ENCODE data around the gene CLDN18.

The CLDN18 gene

DNA sequence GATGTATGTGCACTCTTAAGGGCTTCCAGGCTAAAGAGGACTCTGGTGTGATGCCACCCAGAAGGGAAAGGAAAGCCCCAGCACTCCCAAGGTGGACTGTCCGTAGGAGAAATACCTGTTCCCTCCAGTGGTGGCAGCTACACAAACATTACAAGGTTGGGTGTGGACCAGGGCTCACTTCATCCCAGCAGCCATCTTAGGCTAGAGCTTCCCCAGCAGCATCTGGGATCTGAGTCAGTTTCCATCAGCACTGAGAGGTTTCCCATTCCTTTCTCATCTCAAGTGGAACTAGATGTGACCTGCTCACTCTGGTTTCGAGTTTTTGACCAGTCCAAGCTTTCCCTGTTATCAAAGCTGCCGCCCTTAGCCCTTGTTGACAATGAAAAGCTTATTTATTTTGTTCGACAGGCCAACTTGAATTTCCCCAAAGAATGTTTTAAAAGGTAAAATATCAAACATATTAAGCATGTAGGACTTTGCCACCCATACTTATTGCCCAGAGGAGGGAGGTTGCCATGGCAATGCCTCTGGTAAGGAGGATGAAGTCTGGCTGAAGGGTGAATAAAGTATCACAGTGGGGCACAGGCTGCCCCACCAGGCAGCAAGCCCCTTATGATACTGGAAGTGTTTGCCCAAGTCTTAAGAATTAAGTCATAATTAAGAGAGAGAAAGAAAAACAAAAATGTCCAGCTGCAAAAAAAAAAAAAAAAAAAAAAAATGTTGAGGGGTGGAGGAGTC is 28.9 kb downstream of the CLDN18 start:
- TF ChIP-seq, protein P1, sequence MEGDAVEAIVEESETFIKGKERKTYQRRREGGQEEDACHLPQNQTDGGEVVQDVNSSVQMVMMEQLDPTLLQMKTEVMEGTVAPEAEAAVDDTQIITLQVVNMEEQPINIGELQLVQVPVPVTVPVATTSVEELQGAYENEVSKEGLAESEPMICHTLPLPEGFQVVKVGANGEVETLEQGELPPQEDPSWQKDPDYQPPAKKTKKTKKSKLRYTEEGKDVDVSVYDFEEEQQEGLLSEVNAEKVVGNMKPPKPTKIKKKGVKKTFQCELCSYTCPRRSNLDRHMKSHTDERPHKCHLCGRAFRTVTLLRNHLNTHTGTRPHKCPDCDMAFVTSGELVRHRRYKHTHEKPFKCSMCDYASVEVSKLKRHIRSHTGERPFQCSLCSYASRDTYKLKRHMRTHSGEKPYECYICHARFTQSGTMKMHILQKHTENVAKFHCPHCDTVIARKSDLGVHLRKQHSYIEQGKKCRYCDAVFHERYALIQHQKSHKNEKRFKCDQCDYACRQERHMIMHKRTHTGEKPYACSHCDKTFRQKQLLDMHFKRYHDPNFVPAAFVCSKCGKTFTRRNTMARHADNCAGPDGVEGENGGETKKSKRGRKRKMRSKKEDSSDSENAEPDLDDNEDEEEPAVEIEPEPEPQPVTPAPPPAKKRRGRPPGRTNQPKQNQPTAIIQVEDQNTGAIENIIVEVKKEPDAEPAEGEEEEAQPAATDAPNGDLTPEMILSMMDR (IDR thresholded peaks at IDR 0.05; ENCODE audit: insufficient read depth, low read length, missing control alignments) = no peak
- no peak overlapping the region for H3K4me3 ChIP-seq (ENCODE audit: low read depth, low read length)
- ChIA-PET POLR2A (no interaction called here), CTCF (interaction anchor here (1.0 to 2.5 kb wide), 2 partner anchors 14 kb away, joined by 3 to 14 read pairs; no protein-coding TSS in a partner anchor)
- no peak for DNase-seq (ENCODE audit: low read depth, low spot score)

DNA sequence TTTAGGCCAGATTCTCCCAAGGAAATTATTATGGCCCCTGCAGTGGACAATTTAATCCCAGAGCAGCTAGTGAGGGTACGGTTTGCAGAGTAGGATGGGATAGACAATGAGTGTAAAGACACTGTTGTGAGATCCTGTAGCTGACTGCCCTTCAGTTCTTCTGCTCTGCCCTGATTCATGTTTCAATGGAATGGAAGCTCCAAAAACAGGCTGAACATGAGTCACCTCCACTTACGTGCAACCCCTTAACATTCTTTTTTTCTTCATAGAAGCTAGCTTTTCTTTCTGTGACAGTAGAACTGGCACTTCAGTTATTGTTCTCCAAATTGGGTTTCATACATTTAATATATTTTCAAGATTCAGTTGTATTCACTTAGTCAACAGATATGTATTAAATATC is 32.1 kb downstream of the CLDN18 start:
- CTCF ChIA-PET = interaction anchor here (1.1 to 4.1 kb wide), 4 partner anchors 12 to 78 kb away, joined by 3 to 38 read pairs (median 4); no protein-coding TSS in a partner anchor
- H3K4me3 ChIP-seq (ENCODE audit: low read depth, low read length) = no peak overlapping the region
- TF ChIP-seq, protein P1 (IDR thresholded peaks at IDR 0.05; ENCODE audit: insufficient read depth, low read length, missing control alignments) = no peak
- POLR2A ChIA-PET = interaction anchor here (0.6 kb wide), 1 partner anchor 74 kb away, joined by 3 read pairs; no protein-coding TSS in a partner anchor
- no peak for DNase-seq (ENCODE audit: low read depth, low spot score)

DNA sequence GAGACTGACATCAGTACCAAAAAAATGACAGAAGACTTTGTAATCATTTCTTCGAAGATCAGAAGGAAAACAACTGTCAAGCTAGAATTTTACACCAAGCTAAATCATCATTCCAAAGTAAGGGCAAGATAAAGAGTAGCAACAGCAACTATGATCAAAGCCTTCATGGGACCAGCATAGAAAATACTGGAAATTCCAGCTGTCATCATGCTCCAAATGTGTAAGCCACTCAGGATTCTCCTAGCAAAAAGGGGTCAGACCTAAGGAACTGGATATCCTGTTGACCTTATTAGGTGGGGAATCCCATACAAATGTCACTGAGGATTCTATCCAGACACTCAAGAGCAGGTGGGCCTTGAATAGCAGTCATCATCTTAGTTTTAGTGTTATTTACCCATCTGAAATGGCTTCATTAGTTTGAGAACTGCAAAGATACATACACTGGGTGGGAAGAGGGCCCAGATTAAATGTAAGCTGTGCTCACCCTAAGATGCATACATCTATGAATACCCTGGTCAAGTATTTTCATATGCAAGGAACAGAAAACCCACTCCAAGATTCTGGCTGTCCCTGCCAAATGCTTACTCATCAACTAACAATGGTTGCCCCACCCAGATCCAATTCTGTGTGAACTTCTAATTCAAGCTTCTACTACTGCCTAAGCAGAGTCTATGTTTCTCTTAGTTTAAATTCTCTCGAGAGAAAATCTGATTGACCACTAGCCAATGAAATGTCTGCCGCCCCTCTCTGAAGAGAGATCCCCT is 33.5 kb downstream of the CLDN18 start:
- POLR2A ChIA-PET = no interaction called here
- peak; percentile 61 for DNase-seq (ENCODE audit: low read depth, low spot score)
- TF ChIP-seq, protein P1 (IDR thresholded peaks at IDR 0.05; ENCODE audit: insufficient read depth, low read length, missing control alignments) = no peak
- CTCF ChIA-PET = interaction anchor here (1.0 to 4.1 kb wide), 7 partner anchors 10 to 946 kb away, joined by 3 to 38 read pairs (median 3); no protein-coding TSS in a partner anchor
- no peak overlapping the region for H3K4me3 ChIP-seq (ENCODE audit: low read depth, low read length)

DNA sequence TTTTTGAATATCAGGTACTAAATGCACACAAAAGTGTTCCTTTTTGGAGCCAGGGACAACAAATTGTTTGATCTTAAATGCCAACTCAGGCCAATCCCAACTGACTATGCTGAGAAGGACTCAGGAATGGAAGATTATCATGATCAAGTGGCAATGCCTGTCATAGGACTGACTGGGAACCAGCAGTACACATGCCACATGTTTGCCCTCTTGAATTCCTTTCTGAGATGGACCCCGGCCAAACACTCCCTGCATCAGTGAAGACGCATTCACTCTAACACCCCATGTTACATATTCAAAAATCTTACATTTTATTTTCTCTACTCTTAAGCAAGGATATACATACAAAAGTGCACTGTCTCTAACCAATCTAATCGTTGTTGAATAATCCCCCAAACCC is 36.1 kb downstream of the CLDN18 start:
- CTCF ChIA-PET = interaction anchor here (1.4 kb wide), 1 partner anchor 23 kb away, joined by 5 read pairs; no protein-coding TSS in a partner anchor
- POLR2A ChIA-PET = no interaction called here
- H3K4me3 ChIP-seq (ENCODE audit: low read depth, low read length) = no peak overlapping the region
- DNase-seq (ENCODE audit: low read depth, low spot score) = no peak
- TF ChIP-seq, protein P1 (IDR thresholded peaks at IDR 0.05; ENCODE audit: insufficient read depth, low read length, missing control alignments) = no peak

DNA sequence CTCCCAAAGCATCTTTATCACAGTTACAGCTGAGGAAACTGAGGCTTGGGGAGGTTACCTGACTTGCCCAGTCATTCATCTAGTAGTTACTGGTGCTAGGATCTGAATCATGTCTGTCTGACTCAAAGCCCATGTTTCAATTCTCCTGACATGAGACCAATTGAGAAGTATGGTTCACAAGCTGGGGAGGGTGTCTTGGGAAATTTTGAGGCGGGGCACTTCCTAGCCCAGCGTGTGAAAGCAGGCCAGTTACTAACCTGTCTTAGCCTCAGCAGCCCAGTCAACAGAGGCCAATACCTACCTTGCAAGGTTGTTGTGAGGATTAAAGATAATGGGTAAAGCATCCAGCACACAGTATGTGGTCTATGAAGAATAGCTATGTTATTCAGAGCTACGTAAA is 37.0 kb downstream of the CLDN18 start:
- POLR2A ChIA-PET = no interaction called here
- no peak for DNase-seq (ENCODE audit: low read depth, low spot score)
- TF ChIP-seq, protein P1 (IDR thresholded peaks at IDR 0.05; ENCODE audit: insufficient read depth, low read length, missing control alignments) = no peak
- H3K4me3 ChIP-seq (ENCODE audit: low read depth, low read length) = no peak overlapping the region
- CTCF ChIA-PET = interaction anchor here (0.6 to 1.4 kb wide), 3 partner anchors 22 to 937 kb away, joined by 3 to 5 read pairs (median 3); no protein-coding TSS in a partner anchor

All from AG04449 (cell line).